CD4-positive, alpha-beta T cell treated with Interleukin-15 for 1 hour (primary cell): Measurements from ENCODE around the gene CRHR2.

Source experiments
- DNase-seq: peaks from one replicate; pipeline ENCODE4 v3.0.0-alpha.2; 2020

The CRHR2 gene

GRCh38 chr7:30613366-30614325 lies 68.6 kb downstream of the CRHR2 start:
- DNase-seq = no peak

DNA sequence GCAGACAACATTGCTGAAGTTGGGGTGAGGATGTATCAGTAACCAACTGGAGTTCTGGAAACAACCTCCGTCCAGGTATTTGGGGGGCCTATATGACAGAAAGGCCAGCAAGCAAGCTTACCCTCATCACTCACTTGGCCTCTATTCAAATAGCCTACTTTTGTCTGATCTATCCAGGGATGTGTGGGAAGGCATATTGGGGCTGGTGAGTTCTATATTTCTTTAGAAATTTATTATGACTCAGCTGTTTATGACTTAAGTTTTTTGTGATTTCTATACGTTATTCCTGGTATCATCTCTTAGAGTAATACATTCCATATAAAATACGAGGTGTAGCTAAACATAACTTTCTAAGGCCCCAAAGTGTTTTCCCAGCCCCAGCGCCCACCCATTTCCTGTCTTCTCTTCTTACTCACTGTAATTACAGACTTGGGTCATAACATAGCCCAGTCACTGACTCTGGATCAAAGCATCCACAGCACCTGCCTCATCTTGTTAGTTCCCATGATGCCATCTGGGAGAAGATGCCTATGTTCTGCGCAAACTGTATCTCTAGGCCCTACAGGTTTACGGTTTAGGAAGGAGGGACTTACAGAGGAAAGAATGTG lies 69.5 kb downstream of the CRHR2 start:
- DNase-seq = no peak

GRCh38 chr7:30605832-30606231 lies 76.4 kb downstream of the CRHR2 start:
- DNase-seq = no peak

- DNase-seq = no peak
These were observed 77.4 kb downstream of the CRHR2 start for GRCh38 chr7:30604901-30605300.
